ENCODE data around the gene ITGBL1. TPM values are rescaled to one million over a fixed set of nuclear protein-coding genes. Genes with fewer than 3 reads are reported as not detected.

Gene ITGBL1
- total and polyA plus RNA-seq, 2 donors (not counting 3 experiments of a cell fraction or from before 2014, with no cell fraction given) = 4.6 to 8.8 TPM

DNA sequence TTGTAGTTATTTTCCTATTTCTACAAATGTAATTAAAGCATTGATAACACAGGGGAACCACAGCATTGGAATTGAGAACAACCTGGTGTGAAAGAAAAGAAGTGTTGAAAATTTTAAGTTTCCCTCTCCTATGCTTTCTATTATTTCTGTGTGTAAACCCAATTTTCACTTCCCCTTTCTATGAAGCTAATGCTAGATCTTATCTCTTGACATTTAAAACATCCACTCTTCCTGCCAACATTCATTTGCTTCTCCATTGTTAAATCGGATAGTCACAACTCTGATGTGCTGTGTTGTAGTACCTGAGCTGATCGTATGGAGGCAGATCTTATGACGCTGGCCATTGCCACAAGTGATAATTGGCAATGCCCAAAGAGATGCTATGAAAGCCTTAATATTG, 203.0 kb downstream of the ITGBL1 start:
- H3K27ac ChIP-seq (ENCODE audit: insufficient read depth, low read depth, low read length) = no peak overlapping the region
- no peak overlapping the region for H3K9ac ChIP-seq (replicated peaks; ENCODE audit: extremely low read depth, insufficient read depth, low read length)
- H3K79me2 ChIP-seq (ENCODE audit: control insufficient read depth, insufficient read depth, low read length) = no peaks in the 10 kb centered on the region
- H3K27me3 ChIP-seq (ENCODE audit: control insufficient read depth in 2 of 2, insufficient read depth in 2 of 2, low read length in 2 of 2) = no peaks in the 10 kb centered on the region
- no peaks in the 10 kb centered on the region for H3K9me3 ChIP-seq (replicated peaks; ENCODE audit: control insufficient read depth, insufficient read depth, low read length)
- no TSS peak for BruUV-seq (replicated peaks)
- dilution Hi-C loops (cut with MboI; ENCODE audit: extremely low pct_ligation_motif_present, low sequenced_read_pairs) = no loop called here
- no peaks in the 10 kb centered on the region for H4K20me1 ChIP-seq (replicated peaks; ENCODE audit: control insufficient read depth, extremely low read depth, insufficient read depth, low read length)
- no peaks in the 10 kb centered on the region for H3K36me3 ChIP-seq (ENCODE audit: control insufficient read depth in 2 of 2, extremely low read depth in 1 of 2, insufficient read depth in 2 of 2, low read length in 2 of 2)
- H3K4me2 ChIP-seq (ENCODE audit: insufficient read depth, low read length) = no peak overlapping the region
- intact Hi-C loops (cut with micrococcal nuclease) = no loop called here
- H3K4me3 ChIP-seq (replicated peaks in 1 of 3; ENCODE audit: insufficient read depth in 1 of 3, low read depth in 1 of 3, low read length in 3 of 3) = no peak overlapping the region
- ChIA-PET POLR2A (no interaction called here), CTCF (no interaction called here)
- H3K9me1 ChIP-seq (replicated peaks; ENCODE audit: control insufficient read depth, extremely low read depth, insufficient read depth, low read length) = no peaks in the 10 kb centered on the region
- no peak overlapping the region for H2AFZ ChIP-seq (ENCODE audit: low read depth, low read length)
- no peaks in the 10 kb centered on the region for H3K4me1 ChIP-seq (ENCODE audit: control insufficient read depth, extremely low read depth, insufficient read depth, low read length)
- FAIRE-seq (no peak), DNase-seq (ENCODE audit: low read depth, low spot score) (no peak)
- no peak for TF ChIP-seq JUN (IDR thresholded peaks at IDR 0.05; ENCODE audit: borderline replicate concordance, insufficient read depth, insufficient read length, low read depth)
- TF ChIP-seq MYC (IDR thresholded peaks at IDR 0.05; ENCODE audit: low read depth, low read length) = no peak
- no peak for TF ChIP-seq POLR2AphosphoS5 (IDR thresholded peaks at IDR 0.05; ENCODE audit: insufficient read depth, low read depth, low read length)
- TF ChIP-seq FOS (IDR thresholded peaks at IDR 0.05; ENCODE audit: borderline replicate concordance, insufficient read depth, low read length) = no peak
- no peak for TF ChIP-seq GATA2 (IDR thresholded peaks at IDR 0.05; ENCODE audit: insufficient read depth, insufficient read length, low read depth, low read length)
- TF ChIP-seq, protein P1, sequence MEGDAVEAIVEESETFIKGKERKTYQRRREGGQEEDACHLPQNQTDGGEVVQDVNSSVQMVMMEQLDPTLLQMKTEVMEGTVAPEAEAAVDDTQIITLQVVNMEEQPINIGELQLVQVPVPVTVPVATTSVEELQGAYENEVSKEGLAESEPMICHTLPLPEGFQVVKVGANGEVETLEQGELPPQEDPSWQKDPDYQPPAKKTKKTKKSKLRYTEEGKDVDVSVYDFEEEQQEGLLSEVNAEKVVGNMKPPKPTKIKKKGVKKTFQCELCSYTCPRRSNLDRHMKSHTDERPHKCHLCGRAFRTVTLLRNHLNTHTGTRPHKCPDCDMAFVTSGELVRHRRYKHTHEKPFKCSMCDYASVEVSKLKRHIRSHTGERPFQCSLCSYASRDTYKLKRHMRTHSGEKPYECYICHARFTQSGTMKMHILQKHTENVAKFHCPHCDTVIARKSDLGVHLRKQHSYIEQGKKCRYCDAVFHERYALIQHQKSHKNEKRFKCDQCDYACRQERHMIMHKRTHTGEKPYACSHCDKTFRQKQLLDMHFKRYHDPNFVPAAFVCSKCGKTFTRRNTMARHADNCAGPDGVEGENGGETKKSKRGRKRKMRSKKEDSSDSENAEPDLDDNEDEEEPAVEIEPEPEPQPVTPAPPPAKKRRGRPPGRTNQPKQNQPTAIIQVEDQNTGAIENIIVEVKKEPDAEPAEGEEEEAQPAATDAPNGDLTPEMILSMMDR (IDR thresholded peaks at IDR 0.05; ENCODE audit: extremely low read depth in 1 of 2, insufficient read depth in 1 of 2, low read depth in 1 of 2, low read length in 2 of 2) = no peak
- TF ChIP-seq EZH2 (IDR thresholded peaks at IDR 0.05; ENCODE audit: borderline replicate concordance, low read depth, low read length, severe bottlenecking) = no peak
- TF ChIP-seq, protein P2, sequence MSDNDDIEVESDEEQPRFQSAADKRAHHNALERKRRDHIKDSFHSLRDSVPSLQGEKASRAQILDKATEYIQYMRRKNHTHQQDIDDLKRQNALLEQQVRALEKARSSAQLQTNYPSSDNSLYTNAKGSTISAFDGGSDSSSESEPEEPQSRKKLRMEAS (IDR thresholded peaks at IDR 0.05; ENCODE audit: insufficient read depth, insufficient read length) = no peak
- TF ChIP-seq POLR2A (IDR thresholded peaks at IDR 0.05; ENCODE audit: low read depth, low read length) = no peak

Data from endothelial cell of umbilical vein (primary cell).